Measurements from ENCODE around the gene LRTM1.

The LRTM1 gene

DNA sequence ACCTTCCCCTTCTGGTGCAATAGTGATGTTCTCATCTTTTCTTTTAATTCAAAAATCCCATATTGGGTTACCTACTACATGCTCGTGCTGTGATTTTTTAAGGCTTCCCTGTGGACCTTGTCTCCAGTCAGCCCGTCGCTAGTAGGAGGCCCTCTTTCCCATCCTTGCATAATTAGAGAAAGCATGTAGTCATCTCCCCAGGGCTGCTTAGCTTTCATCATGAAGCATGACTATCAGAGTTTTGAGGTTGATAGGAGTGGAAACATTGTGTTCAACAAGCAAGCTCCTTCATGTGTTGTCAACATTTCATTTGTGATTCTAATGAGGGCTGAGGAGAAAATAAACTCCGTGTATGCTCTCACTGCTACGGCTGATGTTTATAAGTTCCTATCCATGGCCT, 8.7 kb upstream of the LRTM1 start:
- Histone ChIP-seq H3K4me2 (ENCODE audit: insufficient read depth, low read length) (no peak overlapping the region), H3K79me2 (ENCODE audit: insufficient read depth, low read length) (no peaks in the 10 kb centered on the region), H3K27ac (ENCODE audit: low read length) (no peak overlapping the region), H3K36me3 (ENCODE audit: insufficient read depth, low read length) (no peaks in the 10 kb centered on the region), H2AFZ (ENCODE audit: low read depth, low read length) (no peak overlapping the region), H4K20me1 (ENCODE audit: insufficient read depth, low read length) (no peaks in the 10 kb centered on the region), H3K4me3 (ENCODE audit: low read depth in 1 of 2, low read length in 2 of 2) (no peak overlapping the region), H3K27me3 (ENCODE audit: insufficient read depth, low read length, poor library complexity) (peaks cover 6% of the 10 kb centered on the region), H3K9ac (ENCODE audit: low read depth, low read length) (no peak overlapping the region), H3K4me1 (ENCODE audit: insufficient read depth, low read length) (no peaks in the 10 kb centered on the region), H3K9me3 (ENCODE audit: insufficient read depth, low read length, severe bottlenecking) (no peaks in the 10 kb centered on the region)
- no peak for ATAC-seq (ENCODE audit: insufficient read depth, low read depth)
- TF ChIP-seq, protein P1, sequence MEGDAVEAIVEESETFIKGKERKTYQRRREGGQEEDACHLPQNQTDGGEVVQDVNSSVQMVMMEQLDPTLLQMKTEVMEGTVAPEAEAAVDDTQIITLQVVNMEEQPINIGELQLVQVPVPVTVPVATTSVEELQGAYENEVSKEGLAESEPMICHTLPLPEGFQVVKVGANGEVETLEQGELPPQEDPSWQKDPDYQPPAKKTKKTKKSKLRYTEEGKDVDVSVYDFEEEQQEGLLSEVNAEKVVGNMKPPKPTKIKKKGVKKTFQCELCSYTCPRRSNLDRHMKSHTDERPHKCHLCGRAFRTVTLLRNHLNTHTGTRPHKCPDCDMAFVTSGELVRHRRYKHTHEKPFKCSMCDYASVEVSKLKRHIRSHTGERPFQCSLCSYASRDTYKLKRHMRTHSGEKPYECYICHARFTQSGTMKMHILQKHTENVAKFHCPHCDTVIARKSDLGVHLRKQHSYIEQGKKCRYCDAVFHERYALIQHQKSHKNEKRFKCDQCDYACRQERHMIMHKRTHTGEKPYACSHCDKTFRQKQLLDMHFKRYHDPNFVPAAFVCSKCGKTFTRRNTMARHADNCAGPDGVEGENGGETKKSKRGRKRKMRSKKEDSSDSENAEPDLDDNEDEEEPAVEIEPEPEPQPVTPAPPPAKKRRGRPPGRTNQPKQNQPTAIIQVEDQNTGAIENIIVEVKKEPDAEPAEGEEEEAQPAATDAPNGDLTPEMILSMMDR (IDR thresholded peaks at IDR 0.05; ENCODE audit: borderline replicate concordance, extremely low read depth, low read length, poor library complexity, severe bottlenecking): no peak
- TF ChIP-seq EZH2 (IDR thresholded peaks at IDR 0.05; ENCODE audit: borderline replicate concordance, low read depth, low read length, severe bottlenecking): no peak
- no peak for DNase-seq

DNA sequence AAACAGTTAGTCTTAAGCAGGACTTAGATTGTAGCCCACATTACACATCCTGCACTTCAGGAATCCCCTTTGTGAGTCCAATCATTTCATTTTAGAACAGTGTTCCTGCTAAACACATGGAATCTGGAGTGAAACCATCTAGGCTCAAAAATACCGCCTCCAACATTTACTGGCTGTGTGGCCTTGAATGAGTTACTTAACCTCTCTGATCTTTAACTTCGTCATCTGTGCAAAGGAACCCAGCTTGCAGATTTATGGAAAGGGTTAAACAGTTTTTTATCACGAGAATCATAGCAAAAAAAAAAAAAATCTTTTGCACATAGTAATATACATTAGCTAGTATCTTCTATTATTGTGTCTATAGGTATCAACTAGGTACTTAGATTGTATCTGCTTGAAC, 8.0 kb upstream of the LRTM1 start:
- no peak overlapping the region for H3K4me2 ChIP-seq (ENCODE audit: insufficient read depth, low read length)
- H3K9me3 ChIP-seq (ENCODE audit: insufficient read depth, low read length, severe bottlenecking): no peaks in the 10 kb centered on the region
- no peaks in the 10 kb centered on the region for H3K4me1 ChIP-seq (ENCODE audit: insufficient read depth, low read length)
- no peak for ATAC-seq (ENCODE audit: insufficient read depth, low read depth)
- H3K27ac ChIP-seq (ENCODE audit: low read length): no peak overlapping the region
- H3K27me3 ChIP-seq (ENCODE audit: insufficient read depth, low read length, poor library complexity): peaks cover 6% of the 10 kb centered on the region
- H3K36me3 ChIP-seq (ENCODE audit: insufficient read depth, low read length): no peaks in the 10 kb centered on the region
- no peak overlapping the region for H3K4me3 ChIP-seq (ENCODE audit: low read depth in 1 of 2, low read length in 2 of 2)
- no peak for TF ChIP-seq EZH2 (IDR thresholded peaks at IDR 0.05; ENCODE audit: borderline replicate concordance, low read depth, low read length, severe bottlenecking)
- TF ChIP-seq, protein P1 (IDR thresholded peaks at IDR 0.05; ENCODE audit: borderline replicate concordance, extremely low read depth, low read length, poor library complexity, severe bottlenecking): no peak
- DNase-seq: no peak
- no peaks in the 10 kb centered on the region for H3K79me2 ChIP-seq (ENCODE audit: insufficient read depth, low read length)
- H4K20me1 ChIP-seq (ENCODE audit: insufficient read depth, low read length): no peaks in the 10 kb centered on the region
- H2AFZ ChIP-seq (ENCODE audit: low read depth, low read length): no peak overlapping the region
- no peak overlapping the region for H3K9ac ChIP-seq (ENCODE audit: low read depth, low read length)

DNA sequence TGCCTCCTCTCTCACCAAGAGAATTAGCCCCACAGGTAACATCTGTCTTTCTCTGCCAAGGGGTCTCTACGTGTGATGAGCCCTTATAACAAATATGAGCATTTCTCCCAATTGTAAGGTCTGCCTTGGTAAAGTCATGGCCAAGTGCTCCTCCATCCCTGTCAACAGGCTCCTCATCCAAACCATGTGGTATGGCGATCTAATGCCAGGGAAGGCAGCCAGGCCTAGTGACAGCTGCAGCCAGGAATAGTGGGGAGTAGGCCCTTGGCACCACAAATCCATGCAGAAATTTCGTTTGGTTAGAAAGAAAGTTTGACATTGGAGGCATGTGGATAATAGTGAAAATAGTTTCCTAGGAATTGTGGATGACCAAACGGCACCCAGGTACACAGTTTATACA, 4.7 kb upstream of the LRTM1 start:
- no peak overlapping the region for H3K9ac ChIP-seq (ENCODE audit: low read depth, low read length)
- TF ChIP-seq, protein P1 (IDR thresholded peaks at IDR 0.05; ENCODE audit: borderline replicate concordance, extremely low read depth, low read length, poor library complexity, severe bottlenecking): no peak
- TF ChIP-seq EZH2 (IDR thresholded peaks at IDR 0.05; ENCODE audit: borderline replicate concordance, low read depth, low read length, severe bottlenecking): no peak
- no peak overlapping the region for H2AFZ ChIP-seq (ENCODE audit: low read depth, low read length)
- H3K36me3 ChIP-seq (ENCODE audit: insufficient read depth, low read length): no peaks in the 10 kb centered on the region
- no peaks in the 10 kb centered on the region for H4K20me1 ChIP-seq (ENCODE audit: insufficient read depth, low read length)
- no peaks in the 10 kb centered on the region for H3K27me3 ChIP-seq (ENCODE audit: insufficient read depth, low read length, poor library complexity)
- DNase-seq (no peak), ATAC-seq (ENCODE audit: insufficient read depth, low read depth) (no peak)
- H3K4me1 ChIP-seq (ENCODE audit: insufficient read depth, low read length): no peaks in the 10 kb centered on the region
- H3K27ac ChIP-seq (ENCODE audit: low read length): no peak overlapping the region
- no peak overlapping the region for H3K4me3 ChIP-seq (ENCODE audit: low read depth in 1 of 2, low read length in 2 of 2)
- no peaks in the 10 kb centered on the region for H3K9me3 ChIP-seq (ENCODE audit: insufficient read depth, low read length, severe bottlenecking)
- no peaks in the 10 kb centered on the region for H3K79me2 ChIP-seq (ENCODE audit: insufficient read depth, low read length)
- H3K4me2 ChIP-seq (ENCODE audit: insufficient read depth, low read length): no peak overlapping the region

DNA sequence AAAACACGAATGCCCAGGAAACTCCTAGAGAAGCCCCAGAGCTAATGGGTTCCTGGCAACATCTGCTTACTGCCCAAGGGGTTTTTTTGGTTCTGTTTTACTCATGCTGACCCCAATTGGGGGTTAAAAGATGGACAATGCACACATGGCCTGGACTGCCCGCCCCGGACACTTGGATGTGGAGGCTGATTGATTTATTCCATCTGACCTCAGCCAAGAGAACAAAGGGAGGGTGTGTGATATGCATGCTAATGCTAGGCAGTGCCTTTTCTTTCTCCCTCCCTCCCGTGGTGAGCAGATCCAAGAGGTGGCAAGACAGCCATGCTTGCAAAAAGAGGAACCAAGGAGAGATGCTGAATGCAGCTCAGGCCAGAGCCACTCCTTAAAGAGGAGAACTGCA, 3.3 kb upstream of the LRTM1 start:
- Histone ChIP-seq H3K36me3 (ENCODE audit: insufficient read depth, low read length) (no peaks in the 10 kb centered on the region), H3K9me3 (ENCODE audit: insufficient read depth, low read length, severe bottlenecking) (no peaks in the 10 kb centered on the region), H3K27ac (ENCODE audit: low read length) (no peak overlapping the region), H3K4me1 (ENCODE audit: insufficient read depth, low read length) (no peaks in the 10 kb centered on the region), H3K4me2 (ENCODE audit: insufficient read depth, low read length) (no peak overlapping the region), H4K20me1 (ENCODE audit: insufficient read depth, low read length) (no peaks in the 10 kb centered on the region), H3K79me2 (ENCODE audit: insufficient read depth, low read length) (no peaks in the 10 kb centered on the region), H3K9ac (ENCODE audit: low read depth, low read length) (no peak overlapping the region), H2AFZ (ENCODE audit: low read depth, low read length) (no peak overlapping the region), H3K27me3 (ENCODE audit: insufficient read depth, low read length, poor library complexity) (no peaks in the 10 kb centered on the region), H3K4me3 (ENCODE audit: low read depth in 1 of 2, low read length in 2 of 2) (no peak overlapping the region)
- no peak for TF ChIP-seq EZH2 (IDR thresholded peaks at IDR 0.05; ENCODE audit: borderline replicate concordance, low read depth, low read length, severe bottlenecking)
- TF ChIP-seq, protein P1 (IDR thresholded peaks at IDR 0.05; ENCODE audit: borderline replicate concordance, extremely low read depth, low read length, poor library complexity, severe bottlenecking): no peak
- ATAC-seq (ENCODE audit: insufficient read depth, low read depth) (no peak), DNase-seq (no peak)
